ENCODE measurements around the gene TIMM22. TPM values are rescaled to one million over a fixed set of nuclear protein-coding genes. Genes with fewer than 3 reads are reported as not detected.

Gene TIMM22
- total RNA-seq, 1 experiment from 2014 or later, result 11.6 TPM

GRCh38 chr17:962670-963069, 34.3 kb upstream of the TIMM22 start:
- no peaks in the 10 kb centered on the region for H3K4me1 ChIP-seq (replicated peaks; ENCODE audit: insufficient read depth)
- TF ChIP-seq CTCF (conservative IDR thresholded peaks at IDR 0.05) (no peak), EZH2 (IDR thresholded peaks at IDR 0.05; ENCODE audit: low read depth) (no peak)
- no peaks in the 10 kb centered on the region for H3K9me2 ChIP-seq (ENCODE audit: insufficient read depth)
- H3F3A ChIP-seq (ENCODE audit: insufficient read depth, low read depth), result peaks cover 33% of the 10 kb centered on the region; the same call in 1 of the 2 replicates
- H3K4me3 ChIP-seq, result no peak overlapping the region
- CTCF ChIA-PET, result interaction anchor here (0.6 kb wide), 1 partner anchor 82 kb away, joined by 3 read pairs; no protein-coding TSS in a partner anchor
- H2AFZ ChIP-seq, result no peak overlapping the region
- no peaks in the 10 kb centered on the region for H3K9me3 ChIP-seq (ENCODE audit: insufficient read depth, low read depth)
- H3K4me2 ChIP-seq, result no peak overlapping the region
- peaks cover 4% of the 10 kb centered on the region; the same call in 1 of the 2 replicates for H3K79me2 ChIP-seq (ENCODE audit: low read depth)
- no peaks in the 10 kb centered on the region for H3K36me3 ChIP-seq (ENCODE audit: low read depth)
- intact Hi-C loops (cut with micrococcal nuclease; ENCODE audit: unreplicated experiment), result no loop called here
- POLR2A ChIA-PET (ENCODE audit: unreplicated experiment), result no interaction called here
- no TSS peak for BruUV-seq (replicated peaks)
- H4K20me1 ChIP-seq (ENCODE audit: insufficient read depth), result peaks cover 8% of the 10 kb centered on the region; the same call in 1 of the 2 replicates
- no peaks in the 10 kb centered on the region for H3K27me3 ChIP-seq (ENCODE audit: insufficient read depth, low read depth)
- no peak for DNase-seq
- no peak overlapping the region for H3K27ac ChIP-seq

- no peak for DNase-seq
- Histone ChIP-seq H3F3A (ENCODE audit: insufficient read depth, low read depth) (peaks cover 21% of the 10 kb centered on the region; the same call in 1 of the 2 replicates), H3K27me3 (ENCODE audit: insufficient read depth, low read depth) (no peaks in the 10 kb centered on the region), H3K27ac (no peak overlapping the region), H4K20me1 (ENCODE audit: insufficient read depth) (peaks cover 8% of the 10 kb centered on the region), H3K9me2 (ENCODE audit: insufficient read depth) (no peaks in the 10 kb centered on the region), H2AFZ (no peak overlapping the region), H3K36me3 (ENCODE audit: low read depth) (no peaks in the 10 kb centered on the region), H3K4me1 (replicated peaks; ENCODE audit: insufficient read depth) (no peaks in the 10 kb centered on the region), H3K9me3 (ENCODE audit: insufficient read depth, low read depth) (no peaks in the 10 kb centered on the region), H3K4me3 (no peak overlapping the region), H3K4me2 (no peak overlapping the region), H3K79me2 (ENCODE audit: low read depth) (peaks cover 14% of the 10 kb centered on the region; the same call in 1 of the 2 replicates)
- CTCF ChIA-PET, result no interaction called here
- TF ChIP-seq EZH2 (IDR thresholded peaks at IDR 0.05; ENCODE audit: low read depth) (no peak), CTCF (conservative IDR thresholded peaks at IDR 0.05) (no peak)
- intact Hi-C loops (cut with micrococcal nuclease; ENCODE audit: unreplicated experiment), result no loop called here
- POLR2A ChIA-PET (ENCODE audit: unreplicated experiment), result no interaction called here
- BruUV-seq (replicated peaks), result no TSS peak
Observed at GRCh38 chr17:964876-965275, 32.1 kb upstream of the TIMM22 start.

GRCh38 chr17:965311-965989, 31.5 kb upstream of the TIMM22 start:
- no peak overlapping the region for H3K4me2 ChIP-seq
- peaks cover 16% of the 10 kb centered on the region; the same call in 1 of the 2 replicates for H3K79me2 ChIP-seq (ENCODE audit: low read depth)
- H3K36me3 ChIP-seq (ENCODE audit: low read depth), result no peaks in the 10 kb centered on the region
- TF ChIP-seq EZH2 (IDR thresholded peaks at IDR 0.05; ENCODE audit: low read depth) (no peak), CTCF (conservative IDR thresholded peaks at IDR 0.05) (no peak)
- no peak overlapping the region for H2AFZ ChIP-seq
- ChIA-PET POLR2A (ENCODE audit: unreplicated experiment) (no interaction called here), CTCF (interaction anchor here (0.7 kb wide), 1 partner anchor 152 kb away, joined by 3 read pairs; no protein-coding TSS in a partner anchor)
- no peaks in the 10 kb centered on the region for H3K9me3 ChIP-seq (ENCODE audit: insufficient read depth, low read depth)
- peaks cover 21% of the 10 kb centered on the region; the same call in 1 of the 2 replicates for H3F3A ChIP-seq (ENCODE audit: insufficient read depth, low read depth)
- no peak for DNase-seq
- H3K27me3 ChIP-seq (ENCODE audit: insufficient read depth, low read depth), result no peaks in the 10 kb centered on the region
- H3K4me3 ChIP-seq, result no peak overlapping the region
- no peaks in the 10 kb centered on the region for H3K4me1 ChIP-seq (replicated peaks; ENCODE audit: insufficient read depth)
- peaks cover 8% of the 10 kb centered on the region for H4K20me1 ChIP-seq (ENCODE audit: insufficient read depth)
- H3K27ac ChIP-seq, result no peak overlapping the region
- no peaks in the 10 kb centered on the region for H3K9me2 ChIP-seq (ENCODE audit: insufficient read depth)
- intact Hi-C loops (cut with micrococcal nuclease; ENCODE audit: unreplicated experiment), result no loop called here
- BruUV-seq (replicated peaks), result no TSS peak

Measured in PC-9 (cell line).